GM23338 (cell line): ENCODE measurements around the gene ERC1. TPM values are rescaled to one million over a fixed set of nuclear protein-coding genes. Genes with fewer than 3 reads are reported as not detected.

Experiments used
- CREB1 ChIP-seq: fragments of 250-450 bp; sonication (Bioruptor Pico); IDR thresholded peaks from 2 replicates; pipeline ENCODE4 v1.5.0; 2020; ENCODE audit warnings: low read depth, mild to moderate bottlenecking, moderate library complexity
- JUNB ChIP-seq: IDR thresholded peaks from one replicate; pipeline ENCODE4 v1.6.1; 2016; ENCODE audit warnings: antibody characterized with exemption; ENCODE audit not compliant: unreplicated experiment
- NANOG ChIP-seq: IDR thresholded peaks from 2 replicates; pipeline ENCODE4 v1.6.1; 2016; ENCODE audit warnings: antibody characterized with exemption, borderline replicate concordance
- STAT1 ChIP-seq: IDR thresholded peaks from one replicate; pipeline ENCODE4 v1.6.1; 2016; ENCODE audit warnings: antibody characterized with exemption; ENCODE audit not compliant: unreplicated experiment
- polyA plus RNA-seq: library from polyadenylated mRNA; unstranded; fragments of >200 nt; fragmentation: Nextera tagmentation; extraction: Ambion mirVana; gene quantifications from 2 replicates; pipeline ENCODE4 v1.2.1, GENCODE V29; 2016
- total RNA-seq: library from RNA; depleted of rRNA; stranded (reverse); fragments of >200 nt; shearing (Covaris generic); gene quantifications from 2 replicates; pipeline ENCODE4 v1.2.3, GENCODE V29; 2014
- TF ChIP-seq, protein P1 (sequence below): fragments of 250-450 bp; sonication (Bioruptor Pico); IDR thresholded peaks from 2 replicates; pipeline ENCODE4 v1.5.0; 2020; ENCODE audit warnings: mild to moderate bottlenecking, moderate library complexity
- TF ChIP-seq, protein P2 (sequence below), 2 experiments: fragments of 200-600 bp in 1 of 2; sonication (generic) in 1 of 2; conservative IDR thresholded peaks; 2 replicates each; pipeline versions ENCODE4 v1.5.1 to v1.6.1; 2016 to 2017; ENCODE audit warnings: antibody characterized with exemption in 2 of 2, low read depth in 2 of 2, mild to moderate bottlenecking in 2 of 2, moderate library complexity in 1 of 2
- TF ChIP-seq, protein P3 (sequence below): IDR thresholded peaks from one replicate; pipeline ENCODE4 v1.6.1; 2018; ENCODE audit warnings: antibody characterized with exemption; ENCODE audit not compliant: unreplicated experiment

Gene ERC1
- total and polyA plus RNA-seq, 2 experiments from 2014 or later, result 28.1 to 35.3 TPM

DNA sequence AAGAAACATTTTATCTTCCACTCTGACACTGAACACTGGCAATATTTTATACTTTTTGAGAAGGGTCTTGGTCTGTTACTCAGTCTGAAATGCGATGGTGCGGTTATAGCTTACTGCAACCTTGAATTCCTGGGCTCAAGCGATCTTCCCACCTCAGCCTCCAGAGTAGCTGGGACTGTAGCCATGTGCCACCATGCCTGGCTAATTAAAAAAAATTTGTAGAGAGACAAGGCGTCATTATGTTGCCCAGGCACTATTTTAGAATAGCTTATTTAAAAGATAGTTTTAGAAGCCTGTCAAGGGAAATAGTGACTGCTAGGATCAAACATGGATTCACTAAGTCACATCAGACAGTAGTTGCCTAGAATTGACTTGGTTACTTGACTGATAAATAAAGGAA lies 5.9 kb downstream of the ERC1 start (continued):
- TF ChIP-seq, protein P1, sequence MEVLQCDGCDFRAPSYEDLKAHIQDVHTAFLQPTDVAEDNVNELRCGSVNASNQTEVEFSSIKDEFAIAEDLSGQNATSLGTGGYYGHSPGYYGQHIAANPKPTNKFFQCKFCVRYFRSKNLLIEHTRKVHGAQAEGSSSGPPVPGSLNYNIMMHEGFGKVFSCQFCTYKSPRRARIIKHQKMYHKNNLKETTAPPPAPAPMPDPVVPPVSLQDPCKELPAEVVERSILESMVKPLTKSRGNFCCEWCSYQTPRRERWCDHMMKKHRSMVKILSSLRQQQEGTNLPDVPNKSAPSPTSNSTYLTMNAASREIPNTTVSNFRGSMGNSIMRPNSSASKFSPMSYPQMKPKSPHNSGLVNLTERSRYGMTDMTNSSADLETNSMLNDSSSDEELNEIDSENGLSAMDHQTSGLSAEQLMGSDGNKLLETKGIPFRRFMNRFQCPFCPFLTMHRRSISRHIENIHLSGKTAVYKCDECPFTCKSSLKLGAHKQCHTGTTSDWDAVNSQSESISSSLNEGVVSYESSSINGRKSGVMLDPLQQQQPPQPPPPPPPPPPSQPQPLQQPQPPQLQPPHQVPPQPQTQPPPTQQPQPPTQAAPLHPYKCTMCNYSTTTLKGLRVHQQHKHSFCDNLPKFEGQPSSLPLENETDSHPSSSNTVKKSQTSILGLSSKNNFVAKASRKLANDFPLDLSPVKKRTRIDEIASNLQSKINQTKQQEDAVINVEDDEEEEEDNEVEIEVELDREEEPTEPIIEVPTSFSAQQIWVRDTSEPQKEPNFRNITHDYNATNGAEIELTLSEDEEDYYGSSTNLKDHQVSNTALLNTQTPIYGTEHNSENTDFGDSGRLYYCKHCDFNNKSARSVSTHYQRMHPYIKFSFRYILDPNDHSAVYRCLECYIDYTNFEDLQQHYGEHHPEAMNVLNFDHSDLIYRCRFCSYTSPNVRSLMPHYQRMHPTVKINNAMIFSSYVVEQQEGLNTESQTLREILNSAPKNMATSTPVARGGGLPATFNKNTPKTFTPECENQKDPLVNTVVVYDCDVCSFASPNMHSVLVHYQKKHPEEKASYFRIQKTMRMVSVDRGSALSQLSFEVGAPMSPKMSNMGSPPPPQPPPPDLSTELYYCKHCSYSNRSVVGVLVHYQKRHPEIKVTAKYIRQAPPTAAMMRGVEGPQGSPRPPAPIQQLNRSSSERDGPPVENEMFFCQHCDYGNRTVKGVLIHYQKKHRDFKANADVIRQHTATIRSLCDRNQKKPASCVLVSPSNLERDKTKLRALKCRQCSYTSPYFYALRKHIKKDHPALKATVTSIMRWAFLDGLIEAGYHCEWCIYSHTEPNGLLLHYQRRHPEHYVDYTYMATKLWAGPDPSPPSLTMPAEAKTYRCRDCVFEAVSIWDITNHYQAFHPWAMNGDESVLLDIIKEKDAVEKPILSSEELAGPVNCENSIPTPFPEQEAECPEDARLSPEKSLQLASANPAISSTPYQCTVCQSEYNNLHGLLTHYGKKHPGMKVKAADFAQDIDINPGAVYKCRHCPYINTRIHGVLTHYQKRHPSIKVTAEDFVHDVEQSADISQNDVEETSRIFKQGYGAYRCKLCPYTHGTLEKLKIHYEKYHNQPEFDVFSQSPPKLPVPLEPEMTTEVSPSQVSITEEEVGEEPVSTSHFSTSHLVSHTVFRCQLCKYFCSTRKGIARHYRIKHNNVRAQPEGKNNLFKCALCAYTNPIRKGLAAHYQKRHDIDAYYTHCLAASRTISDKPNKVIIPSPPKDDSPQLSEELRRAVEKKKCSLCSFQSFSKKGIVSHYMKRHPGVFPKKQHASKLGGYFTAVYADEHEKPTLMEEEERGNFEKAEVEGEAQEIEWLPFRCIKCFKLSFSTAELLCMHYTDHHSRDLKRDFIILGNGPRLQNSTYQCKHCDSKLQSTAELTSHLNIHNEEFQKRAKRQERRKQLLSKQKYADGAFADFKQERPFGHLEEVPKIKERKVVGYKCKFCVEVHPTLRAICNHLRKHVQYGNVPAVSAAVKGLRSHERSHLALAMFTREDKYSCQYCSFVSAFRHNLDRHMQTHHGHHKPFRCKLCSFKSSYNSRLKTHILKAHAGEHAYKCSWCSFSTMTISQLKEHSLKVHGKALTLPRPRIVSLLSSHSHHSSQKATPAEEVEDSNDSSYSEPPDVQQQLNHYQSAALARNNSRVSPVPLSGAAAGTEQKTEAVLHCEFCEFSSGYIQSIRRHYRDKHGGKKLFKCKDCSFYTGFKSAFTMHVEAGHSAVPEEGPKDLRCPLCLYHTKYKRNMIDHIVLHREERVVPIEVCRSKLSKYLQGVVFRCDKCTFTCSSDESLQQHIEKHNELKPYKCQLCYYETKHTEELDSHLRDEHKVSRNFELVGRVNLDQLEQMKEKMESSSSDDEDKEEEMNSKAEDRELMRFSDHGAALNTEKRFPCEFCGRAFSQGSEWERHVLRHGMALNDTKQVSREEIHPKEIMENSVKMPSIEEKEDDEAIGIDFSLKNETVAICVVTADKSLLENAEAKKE (CRISPR knock-in tag), result no peak
- no peak for TF ChIP-seq JUNB
- TF ChIP-seq, protein P2, sequence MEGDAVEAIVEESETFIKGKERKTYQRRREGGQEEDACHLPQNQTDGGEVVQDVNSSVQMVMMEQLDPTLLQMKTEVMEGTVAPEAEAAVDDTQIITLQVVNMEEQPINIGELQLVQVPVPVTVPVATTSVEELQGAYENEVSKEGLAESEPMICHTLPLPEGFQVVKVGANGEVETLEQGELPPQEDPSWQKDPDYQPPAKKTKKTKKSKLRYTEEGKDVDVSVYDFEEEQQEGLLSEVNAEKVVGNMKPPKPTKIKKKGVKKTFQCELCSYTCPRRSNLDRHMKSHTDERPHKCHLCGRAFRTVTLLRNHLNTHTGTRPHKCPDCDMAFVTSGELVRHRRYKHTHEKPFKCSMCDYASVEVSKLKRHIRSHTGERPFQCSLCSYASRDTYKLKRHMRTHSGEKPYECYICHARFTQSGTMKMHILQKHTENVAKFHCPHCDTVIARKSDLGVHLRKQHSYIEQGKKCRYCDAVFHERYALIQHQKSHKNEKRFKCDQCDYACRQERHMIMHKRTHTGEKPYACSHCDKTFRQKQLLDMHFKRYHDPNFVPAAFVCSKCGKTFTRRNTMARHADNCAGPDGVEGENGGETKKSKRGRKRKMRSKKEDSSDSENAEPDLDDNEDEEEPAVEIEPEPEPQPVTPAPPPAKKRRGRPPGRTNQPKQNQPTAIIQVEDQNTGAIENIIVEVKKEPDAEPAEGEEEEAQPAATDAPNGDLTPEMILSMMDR (conservative IDR thresholded peaks at IDR 0.05; ENCODE audit: low read depth in 2 of 2), result no peak
- TF ChIP-seq STAT1, result no peak
- TF ChIP-seq, protein P3, sequence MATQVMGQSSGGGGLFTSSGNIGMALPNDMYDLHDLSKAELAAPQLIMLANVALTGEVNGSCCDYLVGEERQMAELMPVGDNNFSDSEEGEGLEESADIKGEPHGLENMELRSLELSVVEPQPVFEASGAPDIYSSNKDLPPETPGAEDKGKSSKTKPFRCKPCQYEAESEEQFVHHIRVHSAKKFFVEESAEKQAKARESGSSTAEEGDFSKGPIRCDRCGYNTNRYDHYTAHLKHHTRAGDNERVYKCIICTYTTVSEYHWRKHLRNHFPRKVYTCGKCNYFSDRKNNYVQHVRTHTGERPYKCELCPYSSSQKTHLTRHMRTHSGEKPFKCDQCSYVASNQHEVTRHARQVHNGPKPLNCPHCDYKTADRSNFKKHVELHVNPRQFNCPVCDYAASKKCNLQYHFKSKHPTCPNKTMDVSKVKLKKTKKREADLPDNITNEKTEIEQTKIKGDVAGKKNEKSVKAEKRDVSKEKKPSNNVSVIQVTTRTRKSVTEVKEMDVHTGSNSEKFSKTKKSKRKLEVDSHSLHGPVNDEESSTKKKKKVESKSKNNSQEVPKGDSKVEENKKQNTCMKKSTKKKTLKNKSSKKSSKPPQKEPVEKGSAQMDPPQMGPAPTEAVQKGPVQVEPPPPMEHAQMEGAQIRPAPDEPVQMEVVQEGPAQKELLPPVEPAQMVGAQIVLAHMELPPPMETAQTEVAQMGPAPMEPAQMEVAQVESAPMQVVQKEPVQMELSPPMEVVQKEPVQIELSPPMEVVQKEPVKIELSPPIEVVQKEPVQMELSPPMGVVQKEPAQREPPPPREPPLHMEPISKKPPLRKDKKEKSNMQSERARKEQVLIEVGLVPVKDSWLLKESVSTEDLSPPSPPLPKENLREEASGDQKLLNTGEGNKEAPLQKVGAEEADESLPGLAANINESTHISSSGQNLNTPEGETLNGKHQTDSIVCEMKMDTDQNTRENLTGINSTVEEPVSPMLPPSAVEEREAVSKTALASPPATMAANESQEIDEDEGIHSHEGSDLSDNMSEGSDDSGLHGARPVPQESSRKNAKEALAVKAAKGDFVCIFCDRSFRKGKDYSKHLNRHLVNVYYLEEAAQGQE, result no peak
- no peak for TF ChIP-seq NANOG
- no peak for TF ChIP-seq CREB1 (CRISPR knock-in tag)
